ENCODE measurements around the gene WDR89. TPM values are rescaled to one million over a fixed set of nuclear protein-coding genes. Genes with fewer than 3 reads are reported as not detected.

Gene WDR89
- total RNA-seq, 1 experiment from 2014 or later, result 19.7 TPM

- no peak overlapping the region for H3K4me3 Mint-ChIP-seq (ENCODE audit: low read depth, unreplicated experiment)
- peak; percentile 64 for DNase-seq
- peaks cover 29% of the 10 kb centered on the region for H3K4me1 Mint-ChIP-seq (ENCODE audit: low read depth, unreplicated experiment)
- no peaks in the 10 kb centered on the region for H3K9me3 Mint-ChIP-seq (ENCODE audit: low read depth, unreplicated experiment)
- H3K27me3 Mint-ChIP-seq (ENCODE audit: unreplicated experiment), result no peaks in the 10 kb centered on the region
- BruUV-seq (replicated peaks), result no TSS peak
- CTCF ChIA-PET, result interaction anchor here (0.7 to 1.6 kb wide), 6 partner anchors 10 to 289 kb away, joined by 3 to 5 read pairs (median 4); partner anchors contain the start of gene WDR89
- H3K36me3 Mint-ChIP-seq (ENCODE audit: insufficient read depth, unreplicated experiment), result peaks cover 8% of the 10 kb centered on the region
- H3K27ac Mint-ChIP-seq (ENCODE audit: unreplicated experiment), result peak overlapping the region; percentile 80
- no peak for TF ChIP-seq CTCF (IDR thresholded peaks at IDR 0.05; ENCODE audit: unreplicated experiment)
- intact Hi-C loops (cut with micrococcal nuclease; ENCODE audit: unreplicated experiment), result loop anchor here (10.0 kb wide), 1 partner anchor 205 kb away; no protein-coding TSS in a partner anchor
Observed at GRCh38 chr14:63659726-63660125, 18.1 kb upstream of the WDR89 start.

- Mint-ChIP-seq H3K27ac (ENCODE audit: unreplicated experiment) (no peak overlapping the region), H3K36me3 (ENCODE audit: insufficient read depth, unreplicated experiment) (peaks cover 8% of the 10 kb centered on the region), H3K4me3 (ENCODE audit: low read depth, unreplicated experiment) (no peak overlapping the region), H3K27me3 (ENCODE audit: unreplicated experiment) (no peaks in the 10 kb centered on the region), H3K4me1 (ENCODE audit: low read depth, unreplicated experiment) (peaks cover 18% of the 10 kb centered on the region), H3K9me3 (ENCODE audit: low read depth, unreplicated experiment) (no peaks in the 10 kb centered on the region)
- intact Hi-C loops (cut with micrococcal nuclease; ENCODE audit: unreplicated experiment), result loop anchor here (2.0 kb wide), 1 partner anchor 13 kb away; no protein-coding TSS in a partner anchor
- no peak for TF ChIP-seq CTCF (IDR thresholded peaks at IDR 0.05; ENCODE audit: unreplicated experiment)
- BruUV-seq (replicated peaks), result no TSS peak
- CTCF ChIA-PET, result no interaction called here
- no peak for DNase-seq
Observed at GRCh38 chr14:63656194-63656593, 14.5 kb upstream of the WDR89 start.

GRCh38 chr14:63654936-63655335 lies 13.3 kb upstream of the WDR89 start:
- CTCF ChIA-PET, result no interaction called here

GRCh38 chr14:63654346-63654745 lies 12.7 kb upstream of the WDR89 start:
- BruUV-seq (replicated peaks), result no TSS peak
- no peaks in the 10 kb centered on the region for H3K27me3 Mint-ChIP-seq (ENCODE audit: unreplicated experiment)
- H3K36me3 Mint-ChIP-seq (ENCODE audit: insufficient read depth, unreplicated experiment), result peaks cover under 1% of the 10 kb centered on the region
- DNase-seq, result no peak
- CTCF ChIA-PET, result no interaction called here
- H3K4me3 Mint-ChIP-seq (ENCODE audit: low read depth, unreplicated experiment), result no peak overlapping the region
- no peaks in the 10 kb centered on the region for H3K9me3 Mint-ChIP-seq (ENCODE audit: low read depth, unreplicated experiment)
- peaks cover 3% of the 10 kb centered on the region for H3K4me1 Mint-ChIP-seq (ENCODE audit: low read depth, unreplicated experiment)
- TF ChIP-seq CTCF (IDR thresholded peaks at IDR 0.05; ENCODE audit: unreplicated experiment), result no peak
- H3K27ac Mint-ChIP-seq (ENCODE audit: unreplicated experiment), result no peak overlapping the region
- intact Hi-C loops (cut with micrococcal nuclease; ENCODE audit: unreplicated experiment), result no loop called here

More at GRCh38 chr14:63654936-63655335, 13.3 kb upstream of the WDR89 start:
- BruUV-seq (replicated peaks), result no TSS peak
- Mint-ChIP-seq H3K4me3 (ENCODE audit: low read depth, unreplicated experiment) (no peak overlapping the region), H3K36me3 (ENCODE audit: insufficient read depth, unreplicated experiment) (peaks cover 7% of the 10 kb centered on the region), H3K27ac (ENCODE audit: unreplicated experiment) (no peak overlapping the region), H3K4me1 (ENCODE audit: low read depth, unreplicated experiment) (peaks cover 9% of the 10 kb centered on the region), H3K27me3 (ENCODE audit: unreplicated experiment) (no peaks in the 10 kb centered on the region), H3K9me3 (ENCODE audit: low read depth, unreplicated experiment) (no peaks in the 10 kb centered on the region)
- intact Hi-C loops (cut with micrococcal nuclease; ENCODE audit: unreplicated experiment), result no loop called here
- no peak for DNase-seq
- no peak for TF ChIP-seq CTCF (IDR thresholded peaks at IDR 0.05; ENCODE audit: unreplicated experiment)
